ENCODE data around the gene RNU6-9.

GRCh38 chr19:903266-903797 is 10.0 kb downstream of the RNU6-9 start:
- TF ChIP-seq MAX (CRISPR knock-in tag; IDR thresholded peaks at IDR 0.05) (no peak), FOXP4 (CRISPR knock-in tag; IDR thresholded peaks at IDR 0.05) (no peak)

All from WTC11 (cell line).